Measurements from ENCODE around the gene DUSP7.

- TF ChIP-seq, protein P1, sequence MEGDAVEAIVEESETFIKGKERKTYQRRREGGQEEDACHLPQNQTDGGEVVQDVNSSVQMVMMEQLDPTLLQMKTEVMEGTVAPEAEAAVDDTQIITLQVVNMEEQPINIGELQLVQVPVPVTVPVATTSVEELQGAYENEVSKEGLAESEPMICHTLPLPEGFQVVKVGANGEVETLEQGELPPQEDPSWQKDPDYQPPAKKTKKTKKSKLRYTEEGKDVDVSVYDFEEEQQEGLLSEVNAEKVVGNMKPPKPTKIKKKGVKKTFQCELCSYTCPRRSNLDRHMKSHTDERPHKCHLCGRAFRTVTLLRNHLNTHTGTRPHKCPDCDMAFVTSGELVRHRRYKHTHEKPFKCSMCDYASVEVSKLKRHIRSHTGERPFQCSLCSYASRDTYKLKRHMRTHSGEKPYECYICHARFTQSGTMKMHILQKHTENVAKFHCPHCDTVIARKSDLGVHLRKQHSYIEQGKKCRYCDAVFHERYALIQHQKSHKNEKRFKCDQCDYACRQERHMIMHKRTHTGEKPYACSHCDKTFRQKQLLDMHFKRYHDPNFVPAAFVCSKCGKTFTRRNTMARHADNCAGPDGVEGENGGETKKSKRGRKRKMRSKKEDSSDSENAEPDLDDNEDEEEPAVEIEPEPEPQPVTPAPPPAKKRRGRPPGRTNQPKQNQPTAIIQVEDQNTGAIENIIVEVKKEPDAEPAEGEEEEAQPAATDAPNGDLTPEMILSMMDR (IDR thresholded peaks at IDR 0.05) = no peak
- TF ChIP-seq NR1H2 (CRISPR knock-in tag; IDR thresholded peaks at IDR 0.05) = no peak
- no peak for TF ChIP-seq PRDM15 (CRISPR knock-in tag; IDR thresholded peaks at IDR 0.05)
- TF ChIP-seq, protein P2, sequence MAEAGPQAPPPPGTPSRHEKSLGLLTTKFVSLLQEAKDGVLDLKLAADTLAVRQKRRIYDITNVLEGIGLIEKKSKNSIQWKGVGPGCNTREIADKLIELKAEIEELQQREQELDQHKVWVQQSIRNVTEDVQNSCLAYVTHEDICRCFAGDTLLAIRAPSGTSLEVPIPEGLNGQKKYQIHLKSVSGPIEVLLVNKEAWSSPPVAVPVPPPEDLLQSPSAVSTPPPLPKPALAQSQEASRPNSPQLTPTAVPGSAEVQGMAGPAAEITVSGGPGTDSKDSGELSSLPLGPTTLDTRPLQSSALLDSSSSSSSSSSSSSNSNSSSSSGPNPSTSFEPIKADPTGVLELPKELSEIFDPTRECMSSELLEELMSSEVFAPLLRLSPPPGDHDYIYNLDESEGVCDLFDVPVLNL (CRISPR knock-in tag; IDR thresholded peaks at IDR 0.05; ENCODE audit: borderline replicate concordance, low read depth) = no peak
- no peak for TF ChIP-seq RELA (CRISPR knock-in tag; IDR thresholded peaks at IDR 0.05; ENCODE audit: borderline replicate concordance)
- no peak for TF ChIP-seq CDX4 (CRISPR knock-in tag; IDR thresholded peaks at IDR 0.05; ENCODE audit: borderline replicate concordance)
- no peak for TF ChIP-seq NR2C2 (CRISPR knock-in tag; IDR thresholded peaks at IDR 0.05)
- no peak for TF ChIP-seq STAT6 (CRISPR knock-in tag; conservative IDR thresholded peaks at IDR 0.05; ENCODE audit: low read depth)
- no peak for TF ChIP-seq CBFB (CRISPR knock-in tag; IDR thresholded peaks at IDR 0.05; ENCODE audit: low read depth)
- TF ChIP-seq USF2 (CRISPR knock-in tag; IDR thresholded peaks at IDR 0.05) = no peak
- no peak for TF ChIP-seq MAX (CRISPR knock-in tag; IDR thresholded peaks at IDR 0.05)
- TF ChIP-seq ATF3 (CRISPR knock-in tag; conservative IDR thresholded peaks at IDR 0.05) = no peak
Measured at GRCh38 chr3:52072471-52072870, 16.1 kb upstream of the DUSP7 start.

Data from WTC11 (cell line).